ENCODE results near the gene NRP1. TPM values are rescaled to one million over a fixed set of nuclear protein-coding genes. Genes with fewer than 3 reads are reported as not detected.

Gene NRP1
- total and polyA plus RNA-seq, 2 of the 8 experiments (the other 6 are each of a cell fraction or from before 2014, with no cell fraction given), result 1.2 to 2.1 TPM

GRCh38 chr10:33345236-33345635 is 10.8 kb upstream of the NRP1 start:
- DNase-seq (ENCODE audit: low read depth in 1 of 2, low spot score in 2 of 2), result no peak
- POLR2A ChIA-PET (ENCODE audit: partially characterized antibody), result no interaction called here
- Histone ChIP-seq H2BK15ac (ENCODE audit: low read length) (no peak overlapping the region), H3K23me2 (ENCODE audit: low read depth, low read length) (no peaks in the 10 kb centered on the region), H2BK5ac (ENCODE audit: low read depth, low read length) (no peak overlapping the region), H3K4ac (replicated peaks; ENCODE audit: insufficient read length, low read depth, low read length) (no peak overlapping the region), H3K14ac (ENCODE audit: insufficient read length) (no peak overlapping the region), H2AFZ (ENCODE audit: low read length) (no peak overlapping the region), H3K56ac (replicated peaks; ENCODE audit: insufficient read length, low read depth, low read length) (no peak overlapping the region), H3K36me3 (ENCODE audit: control insufficient read depth in 2 of 4, insufficient read depth in 4 of 4, low read length in 3 of 4) (no peaks in the 10 kb centered on the region), H3K79me1 (ENCODE audit: low read depth, low read length) (no peaks in the 10 kb centered on the region), H2BK12ac (ENCODE audit: low read depth, low read length) (no peak overlapping the region), H2BK20ac (ENCODE audit: low read length) (no peak overlapping the region), H3K79me2 (ENCODE audit: control insufficient read depth in 1 of 2, insufficient read depth in 2 of 2, low read length in 2 of 2) (no peaks in the 10 kb centered on the region), H3K27ac (ENCODE audit: low read depth, low read length) (no peak overlapping the region), H3K9me3 (ENCODE audit: insufficient read depth in 2 of 2, low read depth in 1 of 2, low read length in 1 of 2) (no peaks in the 10 kb centered on the region), H3K18ac (ENCODE audit: extremely low read depth, low read length) (no peak overlapping the region), H4K91ac (replicated peaks; ENCODE audit: insufficient read length, low read length) (no peak overlapping the region), H3K9ac (replicated peaks in 1 of 4; ENCODE audit: extremely low read depth in 1 of 4, low read depth in 3 of 4, low read length in 3 of 4) (no peak overlapping the region), H3K23ac (ENCODE audit: insufficient read length) (no peak overlapping the region), H3K27me3 (replicated peaks in 1 of 4; ENCODE audit: control insufficient read depth in 3 of 4, extremely low read depth in 1 of 4, insufficient read depth in 3 of 4, low read length in 3 of 4) (no peaks in the 10 kb centered on the region), H2AK5ac (ENCODE audit: low read depth, low read length) (no peak overlapping the region), H3K4me1 (replicated peaks in 1 of 4; ENCODE audit: control insufficient read depth in 3 of 4, insufficient read depth in 4 of 4, low read length in 3 of 4) (no peaks in the 10 kb centered on the region; a peak in 2 of 7 replicates), H4K5ac (ENCODE audit: insufficient read length, low read depth, low read length) (no peak overlapping the region), H4K20me1 (replicated peaks in 1 of 2; ENCODE audit: control insufficient read depth in 1 of 2, insufficient read depth in 2 of 2, low read length in 2 of 2) (no peaks in the 10 kb centered on the region), H3K4me2 (ENCODE audit: insufficient read depth in 1 of 2, low read depth in 2 of 2, low read length in 2 of 2) (no peak overlapping the region), H2BK120ac (replicated peaks; ENCODE audit: low read depth, low read length) (no peak overlapping the region), H4K8ac (ENCODE audit: extremely low read depth, insufficient read depth, low read length) (no peak overlapping the region), H3K4me3 (ENCODE audit: extremely low read depth in 1 of 4, insufficient read depth in 2 of 4, low read depth in 3 of 4, low read length in 4 of 4) (no peak overlapping the region)
- no peak for FAIRE-seq
- WGBS, 2 experiments (ENCODE audit: extremely low coverage in 1 of 2, insufficient coverage in 1 of 2, insufficient read length in 1 of 2, insufficient replicate concordance in 2 of 2, low coverage in 1 of 2, low lambda C conversion rate in 2 of 2, missing lambda C conversion rate in 1 of 2), result 90% methylated on average over 5 of the region's 5 CpGs; no CpG with 5 or more reads in 1 of the 2 experiments
- CTCF ChIA-PET (ENCODE audit: partially characterized antibody), result interaction anchor here (0.9 to 2.0 kb wide), 2 partner anchors 9 to 662 kb away, joined by 3 to 5 read pairs; no protein-coding TSS in a partner anchor
- TF ChIP-seq NANOG (IDR thresholded peaks at IDR 0.05; ENCODE audit: insufficient read depth, low read depth, low read length, poor library complexity, severe bottlenecking), result no peak
- no peak for TF ChIP-seq JUN (IDR thresholded peaks at IDR 0.05; ENCODE audit: low read depth, low read length)
- no peak for TF ChIP-seq HDAC2 (IDR thresholded peaks at IDR 0.05; ENCODE audit: borderline replicate concordance in 1 of 2, low read depth in 2 of 2, low read length in 2 of 2)
- TF ChIP-seq ATF3 (IDR thresholded peaks at IDR 0.05; ENCODE audit: insufficient read depth, low read depth, low read length), result no peak
- TF ChIP-seq SIX5 (IDR thresholded peaks at IDR 0.05; ENCODE audit: low read depth, low read length), result no peak
- no peak for TF ChIP-seq MAFK (IDR thresholded peaks at IDR 0.05; ENCODE audit: low read depth, low read length)
- TF ChIP-seq BCL11A (IDR thresholded peaks at IDR 0.05; ENCODE audit: low read depth in 2 of 2, low read length in 2 of 2), result no peak
- no peak for TF ChIP-seq KDM5A (IDR thresholded peaks at IDR 0.05; ENCODE audit: low read length)
- no peak for TF ChIP-seq CEBPB (IDR thresholded peaks at IDR 0.05; ENCODE audit: low read depth, low read length)
- no peak for TF ChIP-seq TAF7 (optimal IDR thresholded peaks at IDR 0.05; ENCODE audit: borderline replicate concordance, low read depth, low read length)
- TF ChIP-seq NRF1 (IDR thresholded peaks at IDR 0.05; ENCODE audit: low read depth, low read length), result no peak
- no peak for TF ChIP-seq ZNF274 (IDR thresholded peaks at IDR 0.05; ENCODE audit: borderline replicate concordance, extremely low read depth, low read length)
- no peak for TF ChIP-seq RFX5 (IDR thresholded peaks at IDR 0.05; ENCODE audit: borderline replicate concordance, low read depth, low read length)
- TF ChIP-seq RNF2 (IDR thresholded peaks at IDR 0.05; ENCODE audit: borderline replicate concordance, low read depth, low read length, missing control alignments, poor library complexity, severe bottlenecking), result no peak
